T-cell (primary cell): ENCODE data around the gene TMEM270. TPM values are rescaled to one million over a fixed set of nuclear protein-coding genes. Genes with fewer than 3 reads are reported as not detected.
A peak's percentile ranks its signal among the peaks of the same experiment; 100 is the strongest.
"Not testable (repeated sequence)": the region's sequence is repeated elsewhere in the genome, so short reads cannot be mapped to it uniquely, and the experiment has no call there.

Source experiments
- ATAC-seq, 4 experiments: fragments of 200-7000 bp in 3 of 4; fragments of 150-1000 bp in 1 of 4; cut with Tn5 transposase; replicated peaks in 1 of 4; 1 replicate in 3 of 4; 2 replicates in 1 of 4; pipeline ENCODE4 v1.10.0; 2021; ENCODE audit warnings: moderate library complexity in 3 of 4, mild to moderate bottlenecking in 2 of 4, moderate number of reproducible peaks in 1 of 4
- CTCF ChIA-PET, 2 donors: fragments of 300-600 bp; sonication (Branson Sonifier 250); formaldehyde crosslinking; loops; one replicate each; lab custom pipeline; 2022; ENCODE audit warnings: antibody characterized with exemption in 2 of 2; lab: Charles Lee
- POLR2A ChIA-PET, 2 donors: fragments of 300-600 bp; sonication (Branson Sonifier 250); formaldehyde crosslinking; loops; one replicate each; lab custom pipeline; 2022; ENCODE audit warnings: antibody characterized with exemption in 2 of 2; lab: Charles Lee
- DNase-seq, 35 experiments: peaks; one replicate each; pipeline versions ENCODE4 v3.0.0 to v3.0.0-alpha.2; 2013 to 2023
- H3K27ac ChIP-seq: one replicate; pipeline ENCODE4 v1.5.1; 2013; ENCODE audit warnings: low read length
- H3K27me3 ChIP-seq, 2 experiments: replicated peaks in 1 of 2; 1 replicate in 1 of 2; 2 replicates in 1 of 2; pipeline versions ENCODE4 v1.6.1 to v1.7.0; 2013; ENCODE audit warnings: low read length in 1 of 2, mixed read lengths in 1 of 2; ENCODE audit not compliant: control insufficient read depth in 2 of 2, insufficient read depth in 2 of 2; ENCODE audit errors: extremely low read depth in 1 of 2
- H3K36me3 ChIP-seq, 2 donors: 1 replicate in 1 of 2; 2 replicates in 1 of 2; pipeline versions ENCODE4 v1.6.1 to v1.7.0; 2013; ENCODE audit warnings: low read length in 1 of 2; ENCODE audit not compliant: control insufficient read depth in 2 of 2, insufficient read depth in 1 of 2; ENCODE audit errors: extremely low read depth in 1 of 2
- H3K4me1 ChIP-seq, 2 experiments: 1 replicate in 1 of 2; 2 replicates in 1 of 2; pipeline versions ENCODE4 v1.6.1 to v1.7.0; 2013; ENCODE audit warnings: low read length in 2 of 2, mixed read lengths in 1 of 2; ENCODE audit not compliant: insufficient read depth in 2 of 2, control insufficient read depth in 1 of 2; ENCODE audit errors: extremely low read depth in 1 of 2
- H3K4me3 ChIP-seq, 2 donors: 1 replicate in 1 of 2; 2 replicates in 1 of 2; pipeline versions ENCODE4 v1.5.1 to v1.7.0; 2013; ENCODE audit warnings: mild to moderate bottlenecking in 2 of 2, low read length in 1 of 2, moderate library complexity in 1 of 2; ENCODE audit not compliant: control insufficient read depth in 1 of 2; ENCODE audit errors: extremely low read depth in 1 of 2
- H3K9me3 ChIP-seq: 2 replicates; pipeline ENCODE4 v1.7.0; 2013
- H3K27ac Mint-ChIP-seq, 2 donors: one replicate each; pipeline ENCODE4 v1.8.0; 2020 to 2021; ENCODE audit warnings: mild to moderate bottlenecking in 2 of 2, mixed read lengths in 2 of 2
- H3K27me3 Mint-ChIP-seq, 2 donors: one replicate each; pipeline ENCODE4 v1.8.0; 2021 to 2022; ENCODE audit warnings: mixed read lengths in 2 of 2
- H3K36me3 Mint-ChIP-seq: one replicate; pipeline ENCODE4 v1.8.0; 2021; ENCODE audit warnings: mixed read lengths
- H3K4me1 Mint-ChIP-seq, 3 donors: one replicate each; pipeline ENCODE4 v1.8.0; 2020 to 2022; ENCODE audit warnings: mixed read lengths in 3 of 3, mild to moderate bottlenecking in 1 of 3
- H3K4me3 Mint-ChIP-seq, 3 donors: one replicate each; pipeline ENCODE4 v1.8.0; 2020 to 2022; ENCODE audit warnings: mild to moderate bottlenecking in 3 of 3, mixed read lengths in 3 of 3, moderate library complexity in 3 of 3
- H3K9me3 Mint-ChIP-seq, 3 donors: one replicate each; pipeline ENCODE4 v1.8.0; 2020 to 2022; ENCODE audit warnings: mixed read lengths in 3 of 3
- WGBS: methylation state at CpG from one replicate; pipeline ENCODE4 v1.1.5; 2013; ENCODE audit warnings: missing lambda C conversion rate; ENCODE audit not compliant: insufficient coverage; 5-methylcytosine and 5-hydroxymethylcytosine counted together
- total RNA-seq, 35 experiments: library from RNA in 6 of 35; stranded (reverse) in 6 of 35; fragments of 120-200 nt in 1 of 35; gene quantifications; one replicate each; pipeline versions ENCODE4 v1.2.1 to v1.2.4 and lab custom pipeline; 2013 to 2026

TMEM270 gene
- total RNA-seq, 5 donors from 2014 or later (not counting 1 experiment from before 2014, with no cell fraction given) = not detected

DNA sequence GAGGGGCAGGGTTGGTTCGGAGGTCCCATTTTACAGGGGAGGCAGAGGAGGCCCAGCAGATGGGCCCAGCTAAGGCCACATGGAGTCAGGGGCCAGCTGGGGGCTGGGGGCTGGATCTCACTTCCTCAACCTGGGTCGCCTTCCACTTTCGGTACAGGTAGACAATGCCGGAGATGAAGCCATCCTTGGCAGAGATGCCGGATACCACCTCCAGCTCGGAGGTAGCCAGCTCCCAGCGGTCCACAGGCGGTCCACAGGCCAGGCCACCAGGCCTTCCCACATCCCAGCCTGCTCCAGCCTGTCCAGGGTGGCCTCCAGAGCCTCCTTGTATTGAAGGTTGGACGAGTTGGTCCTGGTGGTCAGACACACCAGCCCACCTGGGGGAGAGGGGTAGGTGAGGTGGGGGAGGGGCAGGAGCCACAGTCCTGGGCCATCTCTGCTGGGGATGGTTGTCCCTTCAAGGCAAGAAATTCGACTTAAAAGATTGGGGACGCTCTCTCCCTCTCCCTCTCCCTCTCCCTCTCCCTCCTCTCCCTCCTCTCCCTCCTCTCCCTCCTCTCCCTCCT, 26.2 kb upstream of the TMEM270 start:
- Histone ChIP-seq H3K27me3 (peaks cover 0 to 26% of the 10 kb centered on the region in 2 experiments), H3K4me3 (no peak overlapping the region), H3K27ac (no peak overlapping the region), H3K4me1 (no peaks in the 10 kb centered on the region), H3K36me3 (no peaks in the 10 kb centered on the region), H3K9me3 (no peaks in the 10 kb centered on the region)
- 96% methylated on average over 9 of the region's 11 CpGs for WGBS
- ChIA-PET CTCF (interaction anchor here in 1 of 2 donors (0.6 kb wide), 1 partner anchor 1010 kb away, joined by 6 read pairs; no protein-coding TSS in a partner anchor), POLR2A (no interaction called here)
- no peak overlapping the region for H3K27ac Mint-ChIP-seq
- no peaks in the 10 kb centered on the region for H3K36me3 Mint-ChIP-seq
- peaks cover 0 to 2% (median 1%) of the 10 kb centered on the region in 3 donors for H3K4me1 Mint-ChIP-seq
- H3K27me3 Mint-ChIP-seq = no peaks in the 10 kb centered on the region
- no peaks in the 10 kb centered on the region for H3K9me3 Mint-ChIP-seq
- no peak overlapping the region for H3K4me3 Mint-ChIP-seq
- DNase-seq (no peak), ATAC-seq (no peak)

DNA sequence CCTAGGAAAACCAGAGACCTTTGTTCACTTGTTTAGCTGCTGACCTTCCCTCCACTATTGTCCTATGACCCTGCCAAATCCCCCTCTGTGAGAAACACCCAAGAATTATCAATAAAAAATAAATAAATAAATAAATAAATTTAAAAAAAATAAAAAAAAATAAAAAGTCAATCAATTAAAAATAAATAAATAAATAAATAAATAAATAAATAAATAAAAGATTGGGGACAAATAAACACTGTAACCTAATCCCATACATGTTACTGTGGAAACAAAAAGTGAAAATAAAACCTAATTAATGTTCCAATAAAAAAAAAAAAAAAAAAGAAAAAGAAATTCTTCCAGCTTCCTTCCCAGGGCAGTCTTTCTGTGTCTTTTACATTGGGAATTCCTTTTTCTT, 23.8 kb upstream of the TMEM270 start:
- POLR2A ChIA-PET = not testable (repeated sequence)

DNA sequence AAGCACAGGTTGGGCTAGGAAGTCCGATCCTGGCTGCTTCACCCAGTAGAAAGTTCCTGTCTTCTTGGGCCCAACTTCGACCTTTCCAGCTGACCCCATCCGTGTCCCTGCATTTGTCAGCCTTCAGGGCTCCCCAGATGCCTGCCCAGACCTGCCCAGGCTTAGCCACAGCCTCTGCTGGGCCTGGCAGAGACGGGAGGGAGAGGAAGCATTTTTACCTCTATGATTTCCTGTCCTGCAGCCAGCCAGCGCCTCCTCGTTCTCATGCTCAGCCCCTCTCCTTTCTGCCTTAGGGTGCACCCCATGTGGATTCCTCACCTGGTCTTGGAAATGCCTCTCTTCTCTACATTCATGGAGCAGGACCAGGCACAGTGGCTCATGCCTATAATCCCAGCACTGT, 22.3 kb upstream of the TMEM270 start:
- Mint-ChIP-seq H3K36me3 (no peaks in the 10 kb centered on the region), H3K4me3 (no peak overlapping the region), H3K4me1 (peaks cover 2 to 4% (median 3%) of the 10 kb centered on the region in 3 donors), H3K9me3 (no peaks in the 10 kb centered on the region), H3K27me3 (no peaks in the 10 kb centered on the region), H3K27ac (no peak overlapping the region)
- Histone ChIP-seq H3K27me3 (peaks cover 0 to 10% of the 10 kb centered on the region in 2 experiments), H3K9me3 (no peaks in the 10 kb centered on the region), H3K4me3 (no peak overlapping the region), H3K27ac (no peak overlapping the region), H3K4me1 (peaks cover 0 to 15% of the 10 kb centered on the region in 2 experiments), H3K36me3 (no peaks in the 10 kb centered on the region)
- DNase-seq (no peak), ATAC-seq (no peak)
- CTCF ChIA-PET = no interaction called here
- POLR2A ChIA-PET = interaction anchor here in 1 of 2 donors (0.6 kb wide), 1 partner anchor 11 kb away, joined by 3 read pairs; no protein-coding TSS in a partner anchor
- WGBS = 30% methylated on average over 5 of the region's 6 CpGs

More for the DNA sequence above, 23.8 kb upstream of the TMEM270 start:
- peaks cover 0 to 12% of the 10 kb centered on the region in 2 experiments for H3K27me3 ChIP-seq
- not testable (repeated sequence) for H3K36me3 Mint-ChIP-seq, H3K9me3 Mint-ChIP-seq, H3K4me1 Mint-ChIP-seq, H3K4me1 ChIP-seq, H3K27ac ChIP-seq, H3K27ac Mint-ChIP-seq, H3K4me3 Mint-ChIP-seq, H3K27me3 Mint-ChIP-seq, H3K36me3 ChIP-seq, H3K4me3 ChIP-seq, ATAC-seq, DNase-seq, H3K9me3 ChIP-seq
- CTCF ChIA-PET = interaction anchor here in 1 of 2 donors (0.5 kb wide), 1 partner anchor 937 kb away, joined by 5 read pairs; no protein-coding TSS in a partner anchor

DNA sequence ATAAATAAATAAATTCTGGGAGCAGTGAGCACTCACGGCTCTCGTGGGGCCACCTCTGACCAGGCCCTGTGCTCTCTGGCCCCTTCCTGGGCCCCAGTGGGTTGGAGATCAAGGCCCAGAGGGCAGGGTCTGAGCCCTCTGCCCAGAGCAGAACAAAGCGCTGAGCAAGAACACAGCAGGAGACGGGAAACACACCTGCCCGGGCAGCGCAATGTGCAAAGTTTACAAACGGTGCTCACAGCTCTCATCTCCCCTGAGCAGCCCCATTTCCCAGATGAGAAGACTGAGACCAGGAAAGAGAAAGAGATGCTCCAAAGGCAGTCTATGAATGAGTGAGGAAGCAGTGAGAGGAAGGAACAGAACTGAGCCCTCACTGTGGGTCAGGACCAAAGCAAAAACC, 21.7 kb upstream of the TMEM270 start:
- Mint-ChIP-seq H3K27ac (no peak overlapping the region), H3K4me1 (peaks cover 7 to 10% (median 9%) of the 10 kb centered on the region in 3 donors), H3K36me3 (no peaks in the 10 kb centered on the region), H3K4me3 (peak overlapping the region in 1 of 3 donors; percentile 20), H3K27me3 (no peaks in the 10 kb centered on the region), H3K9me3 (no peaks in the 10 kb centered on the region)
- Histone ChIP-seq H3K4me1 (peaks cover 0 to 21% of the 10 kb centered on the region in 2 experiments), H3K9me3 (no peaks in the 10 kb centered on the region), H3K4me3 (no peak overlapping the region), H3K27ac (no peak overlapping the region), H3K36me3 (no peaks in the 10 kb centered on the region), H3K27me3 (peaks cover 0 to 10% of the 10 kb centered on the region in 2 experiments)
- no peak for ATAC-seq
- ChIA-PET POLR2A (interaction anchor here in 1 of 2 donors (0.6 kb wide), 1 partner anchor 12 kb away, joined by 3 read pairs; no protein-coding TSS in a partner anchor), CTCF (no interaction called here)
- no peak for DNase-seq
- 100% methylated on average over 1 of the region's 7 CpGs for WGBS

DNA sequence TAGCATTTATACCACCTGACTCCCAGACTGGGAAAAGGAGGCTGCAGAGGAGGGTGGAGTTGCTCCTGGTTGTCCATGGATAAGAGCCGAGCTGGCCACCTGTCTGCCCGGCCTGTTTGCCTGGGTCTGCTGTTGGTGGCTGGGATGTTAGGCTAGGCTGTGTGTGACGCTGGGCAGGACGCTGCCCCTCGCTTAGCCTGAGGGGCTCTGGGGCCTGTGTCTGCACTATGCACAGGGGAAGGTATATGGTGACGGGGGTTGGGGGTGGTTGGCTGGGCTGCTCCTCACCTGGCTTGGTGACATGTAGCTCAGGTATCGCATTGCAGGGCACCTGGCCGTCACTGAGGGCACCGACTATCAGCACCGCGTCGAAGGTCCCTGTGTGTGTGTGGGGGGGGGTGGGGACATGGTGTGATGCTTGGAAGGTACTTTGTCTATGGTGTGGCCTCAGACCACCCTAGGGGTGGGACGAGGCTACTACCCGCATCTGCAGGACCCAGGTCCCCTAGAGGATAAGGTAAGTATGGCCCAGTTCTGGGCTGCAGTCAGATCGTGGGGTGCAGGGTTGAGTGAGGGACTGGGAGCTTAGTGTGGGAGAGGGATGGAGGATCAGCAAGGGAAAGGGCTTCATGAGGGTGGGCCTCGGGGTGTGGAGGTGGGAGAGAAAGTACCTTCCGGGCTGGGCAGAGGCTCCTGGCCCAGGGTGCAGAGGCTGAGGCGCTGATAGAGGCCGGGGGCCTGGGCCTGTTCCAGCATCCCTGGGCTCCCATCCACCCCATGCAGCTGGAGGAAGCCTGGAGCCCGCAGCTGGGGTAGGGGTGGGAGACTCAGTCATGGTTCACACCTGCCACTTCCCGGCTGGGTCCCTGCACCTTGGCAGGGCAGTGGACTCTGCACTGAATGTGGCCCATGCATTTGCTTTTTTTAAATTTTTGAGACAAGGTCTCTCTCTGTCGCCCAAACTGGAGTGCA, 20.9 kb upstream of the TMEM270 start:
- Histone ChIP-seq H3K27me3 (peaks cover 0 to 10% of the 10 kb centered on the region in 2 experiments), H3K36me3 (no peaks in the 10 kb centered on the region), H3K4me1 (peaks cover 0 to 21% of the 10 kb centered on the region in 2 experiments), H3K4me3 (no peak overlapping the region), H3K27ac (no peak overlapping the region), H3K9me3 (no peaks in the 10 kb centered on the region)
- H3K4me3 Mint-ChIP-seq = peak overlapping the region in 2 of 3 donors; percentile 20 to 45
- ATAC-seq (no peak), DNase-seq (no peak)
- no peaks in the 10 kb centered on the region for H3K36me3 Mint-ChIP-seq
- ChIA-PET CTCF (no interaction called here), POLR2A (no interaction called here)
- 90% methylated on average over 19 of the region's 22 CpGs for WGBS
- H3K9me3 Mint-ChIP-seq = no peaks in the 10 kb centered on the region
- no peak overlapping the region for H3K27ac Mint-ChIP-seq
- H3K27me3 Mint-ChIP-seq = no peaks in the 10 kb centered on the region
- peaks cover 7 to 12% (median 11%) of the 10 kb centered on the region in 3 donors for H3K4me1 Mint-ChIP-seq

DNA sequence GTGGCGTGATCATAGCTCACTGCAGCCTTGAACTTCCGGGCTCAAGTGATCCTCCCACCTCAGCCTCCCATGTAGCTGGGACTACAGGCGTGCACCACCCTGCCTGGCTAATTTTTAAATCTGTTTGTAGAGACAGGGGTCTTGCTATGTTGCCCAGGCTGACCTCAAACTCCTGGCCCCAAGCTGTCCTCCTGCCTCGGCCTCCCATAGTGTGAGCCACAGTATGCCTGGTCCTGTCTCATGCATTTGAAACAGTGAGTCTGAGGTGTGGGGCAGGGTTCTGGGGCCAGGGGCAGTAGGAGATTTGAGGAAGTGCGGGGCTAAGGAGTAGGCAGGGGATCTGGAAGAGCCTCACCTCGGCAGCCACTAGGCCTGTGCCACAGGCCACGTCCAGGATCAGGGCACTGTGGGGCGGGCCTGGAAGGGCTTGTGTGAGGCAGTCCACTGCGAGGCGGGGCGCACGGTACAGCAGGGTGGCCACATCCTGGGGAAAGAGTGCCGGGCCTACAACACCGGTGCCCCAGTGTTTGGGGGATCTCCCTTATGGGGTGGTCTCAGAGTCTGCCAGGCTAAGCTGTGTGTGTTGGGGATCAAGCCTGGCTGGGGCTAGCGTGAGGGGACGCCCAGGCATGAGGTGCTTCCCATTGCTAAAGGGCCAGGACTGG, 20.1 kb upstream of the TMEM270 start:
- 90% methylated on average over 13 of the region's 16 CpGs for WGBS
- H3K9me3 Mint-ChIP-seq = no peaks in the 10 kb centered on the region
- H3K36me3 Mint-ChIP-seq = no peaks in the 10 kb centered on the region
- Histone ChIP-seq H3K27me3 (peaks cover 0 to 10% of the 10 kb centered on the region in 2 experiments), H3K4me1 (peaks cover 0 to 21% of the 10 kb centered on the region in 2 experiments), H3K4me3 (no peak overlapping the region), H3K9me3 (no peaks in the 10 kb centered on the region), H3K36me3 (no peaks in the 10 kb centered on the region), H3K27ac (no peak overlapping the region)
- DNase-seq (no peak), ATAC-seq (no peak)
- CTCF ChIA-PET = no interaction called here
- POLR2A ChIA-PET = no interaction called here
- H3K27me3 Mint-ChIP-seq = no peaks in the 10 kb centered on the region
- no peak overlapping the region for H3K27ac Mint-ChIP-seq
- peaks cover 7 to 14% (median 11%) of the 10 kb centered on the region in 3 donors for H3K4me1 Mint-ChIP-seq
- H3K4me3 Mint-ChIP-seq = peak overlapping the region in 2 of 3 donors; percentile 9 to 81
